Large intestine (tissue), 3 donors: ENCODE data around the gene CIT. TPM values are rescaled to one million over a fixed set of nuclear protein-coding genes. Genes with fewer than 3 reads are reported as not detected.

Experiments
- DNase-seq, 2 donors: peaks; one replicate each; pipeline versions ENCODE4 v3.0.0 to v3.0.0-alpha.2; 2013
- H3K27ac ChIP-seq: one replicate; pipeline ENCODE4 v1.5.1; 2013; ENCODE audit warnings: low read length
- H3K27me3 ChIP-seq: 2 replicates; pipeline ENCODE4 v1.6.1; 2013; ENCODE audit warnings: low read length; ENCODE audit not compliant: control insufficient read depth, insufficient read depth
- H3K36me3 ChIP-seq: 2 replicates; pipeline ENCODE4 v1.6.1; 2013; ENCODE audit warnings: low read length; ENCODE audit not compliant: control insufficient read depth, insufficient read depth
- H3K4me1 ChIP-seq: one replicate; pipeline ENCODE4 v1.6.1; 2013; ENCODE audit warnings: low read length; ENCODE audit not compliant: control insufficient read depth, insufficient read depth
- H3K4me3 ChIP-seq: one replicate; pipeline ENCODE4 v1.5.1; 2013; ENCODE audit warnings: low read length
- H3K9me3 ChIP-seq: one replicate; pipeline ENCODE4 v1.6.1; 2013; ENCODE audit warnings: mild to moderate bottlenecking, low read depth, low read length, moderate library complexity; ENCODE audit not compliant: control insufficient read depth
- WGBS: methylation state at CpG from one replicate; pipeline ENCODE4 v1.1.5; 2013; ENCODE audit warnings: low lambda C conversion rate; ENCODE audit not compliant: insufficient coverage; 5-methylcytosine and 5-hydroxymethylcytosine counted together
- polyA plus RNA-seq: library from polyadenylated mRNA; unstranded; fragments of 120-200 nt; gene quantifications from one replicate; pipeline ENCODE4 v1.2.1, GENCODE V29; 2013

Gene CIT
- polyA plus RNA-seq, 1 donor, result 9.4 TPM

GRCh38 chr12:119746169-119746568 is 131.0 kb downstream of the CIT start:
- Histone ChIP-seq H3K4me1 (no peaks in the 10 kb centered on the region), H3K4me3 (no peak overlapping the region), H3K36me3 (peaks cover 10% of the 10 kb centered on the region), H3K9me3 (peaks cover 6% of the 10 kb centered on the region), H3K27ac (no peak overlapping the region), H3K27me3 (no peaks in the 10 kb centered on the region)
- DNase-seq, result no peak
- WGBS, result 100% methylated on average over 1 of the region's 2 CpGs

- no peak for DNase-seq
- H3K27me3 ChIP-seq, result no peaks in the 10 kb centered on the region
- H3K27ac ChIP-seq, result no peak overlapping the region
- H3K4me1 ChIP-seq, result no peaks in the 10 kb centered on the region
- 100% methylated on average over 1 of the region's 1 CpG for whole genome bisulfite sequencing
- H3K9me3 ChIP-seq, result peaks cover 6% of the 10 kb centered on the region
- H3K36me3 ChIP-seq, result peaks cover 8% of the 10 kb centered on the region
- H3K4me3 ChIP-seq, result no peak overlapping the region
These were observed 132.1 kb downstream of the CIT start for GRCh38 chr12:119744900-119745606.

- 90% methylated on average over 2 of the region's 3 CpGs for WGBS
- Histone ChIP-seq H3K36me3 (peaks cover 8% of the 10 kb centered on the region), H3K4me1 (no peaks in the 10 kb centered on the region), H3K27me3 (no peaks in the 10 kb centered on the region), H3K4me3 (no peak overlapping the region), H3K9me3 (peaks cover 6% of the 10 kb centered on the region), H3K27ac (no peak overlapping the region)
- no peak for DNase-seq
These were observed 134.4 kb downstream of the CIT start for GRCh38 chr12:119742700-119743099.

GRCh38 chr12:119740830-119741229 is 136.3 kb downstream of the CIT start:
- Histone ChIP-seq H3K4me3 (no peak overlapping the region), H3K4me1 (no peaks in the 10 kb centered on the region), H3K27me3 (no peaks in the 10 kb centered on the region), H3K27ac (no peak overlapping the region), H3K9me3 (peaks cover 6% of the 10 kb centered on the region), H3K36me3 (peaks cover 8% of the 10 kb centered on the region)
- WGBS, result no CpG with 5 or more reads among the region's 4 CpGs
- no peak for DNase-seq

GRCh38 chr12:119735079-119735478 is 142.0 kb downstream of the CIT start:
- no peaks in the 10 kb centered on the region for H3K27me3 ChIP-seq
- no peak overlapping the region for H3K27ac ChIP-seq
- peaks cover 12% of the 10 kb centered on the region for H3K36me3 ChIP-seq
- no peak overlapping the region for H3K4me3 ChIP-seq
- H3K4me1 ChIP-seq, result no peaks in the 10 kb centered on the region
- no peak for DNase-seq
- WGBS, result 90% methylated on average over 4 of the region's 17 CpGs
- no peaks in the 10 kb centered on the region for H3K9me3 ChIP-seq

- H3K9me3 ChIP-seq, result no peaks in the 10 kb centered on the region
- WGBS, result 82% methylated on average over 2 of the region's 13 CpGs
- no peaks in the 10 kb centered on the region for H3K4me1 ChIP-seq
- no peak overlapping the region for H3K4me3 ChIP-seq
- DNase-seq, result no peak
- no peaks in the 10 kb centered on the region for H3K27me3 ChIP-seq
- H3K36me3 ChIP-seq, result peaks cover 14% of the 10 kb centered on the region
- H3K27ac ChIP-seq, result no peak overlapping the region
These were observed 146.7 kb downstream of the CIT start for GRCh38 chr12:119730381-119730780.

GRCh38 chr12:119729871-119730270 is 147.2 kb downstream of the CIT start:
- Histone ChIP-seq H3K4me3 (no peak overlapping the region), H3K4me1 (no peaks in the 10 kb centered on the region), H3K9me3 (no peaks in the 10 kb centered on the region), H3K27ac (no peak overlapping the region), H3K27me3 (no peaks in the 10 kb centered on the region), H3K36me3 (peaks cover 14% of the 10 kb centered on the region)
- 100% methylated on average over 3 of the region's 8 CpGs for WGBS
- DNase-seq, result no peak

- DNase-seq, result no peak
- Histone ChIP-seq H3K36me3 (peaks cover 6% of the 10 kb centered on the region), H3K27ac (no peak overlapping the region), H3K4me1 (no peaks in the 10 kb centered on the region), H3K9me3 (no peaks in the 10 kb centered on the region), H3K4me3 (no peak overlapping the region), H3K27me3 (no peaks in the 10 kb centered on the region)
- WGBS, result no CpG with 5 or more reads among the region's 6 CpGs
These were observed 148.7 kb downstream of the CIT start for GRCh38 chr12:119728444-119728745.

GRCh38 chr12:119727600-119728443 is 149.3 kb downstream of the CIT start:
- WGBS, result no CpG with 5 or more reads among the region's 3 CpGs
- H3K36me3 ChIP-seq, result peaks cover 6% of the 10 kb centered on the region
- H3K4me3 ChIP-seq, result no peak overlapping the region
- H3K4me1 ChIP-seq, result no peaks in the 10 kb centered on the region
- DNase-seq, result no peak
- H3K27me3 ChIP-seq, result no peaks in the 10 kb centered on the region
- H3K9me3 ChIP-seq, result no peaks in the 10 kb centered on the region
- H3K27ac ChIP-seq, result no peak overlapping the region

GRCh38 chr12:119725523-119725922 is 151.6 kb downstream of the CIT start:
- Histone ChIP-seq H3K36me3 (peaks cover 5% of the 10 kb centered on the region), H3K4me1 (no peaks in the 10 kb centered on the region), H3K27me3 (no peaks in the 10 kb centered on the region), H3K4me3 (no peak overlapping the region), H3K9me3 (no peaks in the 10 kb centered on the region), H3K27ac (no peak overlapping the region)
- peak in 1 of 2 donors; percentile 14 for DNase-seq
- no CpG with 5 or more reads among the region's 4 CpGs for WGBS
